ENCODE data around the gene KLHL30.

The KLHL30 gene

GRCh38 chr2:238093181-238094140, 45.0 kb upstream of the KLHL30 start:
- no peak for TF ChIP-seq FOXP2 (optimal IDR thresholded peaks at IDR 0.05; ENCODE audit: borderline replicate concordance, extremely low read depth, extremely low read length, insufficient read depth)
- no peak for TF ChIP-seq TAF1 (IDR thresholded peaks at IDR 0.05; ENCODE audit: borderline replicate concordance, insufficient read depth, low read length)
- TF ChIP-seq POLR2AphosphoS5 (IDR thresholded peaks at IDR 0.05; ENCODE audit: low read depth, low read length), result no peak
- no peak for TF ChIP-seq SIN3A (IDR thresholded peaks at IDR 0.05; ENCODE audit: borderline replicate concordance, insufficient read depth, low read length)
- TF ChIP-seq REST (IDR thresholded peaks at IDR 0.05; ENCODE audit: insufficient read depth in 1 of 2, low read depth in 2 of 2, low read length in 2 of 2), result no peak

DNA sequence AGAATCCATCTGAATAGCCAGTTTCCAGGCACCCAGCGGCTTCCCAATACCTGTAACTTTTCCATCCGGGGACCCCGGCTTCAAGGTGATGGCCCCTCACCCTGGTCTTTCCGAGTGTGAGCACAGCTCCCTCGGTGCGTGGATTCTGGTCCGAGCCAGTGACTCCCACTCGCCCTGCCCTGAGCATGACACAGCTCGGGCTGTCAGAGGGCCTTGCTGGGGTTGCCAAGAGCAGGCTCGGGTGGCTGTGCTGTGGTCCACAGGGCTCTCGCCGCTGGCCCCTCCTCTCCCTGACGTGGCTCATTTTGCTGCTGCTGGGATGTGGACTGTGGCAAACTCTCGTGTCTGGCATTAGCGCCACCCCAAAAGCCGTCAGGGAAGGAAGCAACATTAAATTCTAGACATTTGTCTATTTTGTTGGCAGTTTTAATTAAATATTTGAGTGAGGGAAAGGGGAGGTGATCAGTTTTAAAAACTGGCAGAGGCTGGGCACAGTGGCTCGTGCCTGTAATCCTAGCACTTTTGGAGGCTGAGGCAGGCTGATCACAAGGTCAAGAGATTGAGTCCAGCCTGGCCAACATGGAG, 43.9 kb upstream of the KLHL30 start:
- TF ChIP-seq TAF1 (IDR thresholded peaks at IDR 0.05; ENCODE audit: borderline replicate concordance, insufficient read depth, low read length), result no peak
- no peak for TF ChIP-seq SIN3A (IDR thresholded peaks at IDR 0.05; ENCODE audit: borderline replicate concordance, insufficient read depth, low read length)
- no peak for TF ChIP-seq POLR2AphosphoS5 (IDR thresholded peaks at IDR 0.05; ENCODE audit: low read depth, low read length)
- no peak for TF ChIP-seq REST (IDR thresholded peaks at IDR 0.05; ENCODE audit: insufficient read depth in 1 of 2, low read depth in 2 of 2, low read length in 2 of 2)
- TF ChIP-seq FOXP2 (optimal IDR thresholded peaks at IDR 0.05; ENCODE audit: borderline replicate concordance, extremely low read depth, extremely low read length, insufficient read depth), result no peak

DNA sequence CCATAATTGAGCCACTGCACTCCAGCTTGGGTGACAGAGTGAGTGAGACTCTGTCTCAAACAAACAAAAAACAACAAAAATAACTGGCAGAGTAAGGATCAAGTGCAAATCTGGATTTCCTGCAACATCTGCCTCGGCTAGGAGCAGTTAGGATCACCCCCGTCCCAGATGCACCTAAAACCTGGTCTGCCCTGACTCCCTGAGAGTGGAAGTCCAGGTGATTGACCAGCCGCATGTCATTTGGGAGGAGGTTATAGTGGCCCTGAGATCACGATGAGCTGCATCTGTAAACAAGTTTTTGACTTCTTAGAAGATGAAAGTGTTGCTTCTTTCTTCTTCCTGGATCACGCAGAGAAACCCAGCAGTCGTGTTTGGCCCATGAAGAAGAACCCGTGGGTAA, 43.3 kb upstream of the KLHL30 start:
- no peak for TF ChIP-seq SIN3A (IDR thresholded peaks at IDR 0.05; ENCODE audit: borderline replicate concordance, insufficient read depth, low read length)

GRCh38 chr2:238096311-238097011, 42.0 kb upstream of the KLHL30 start:
- TF ChIP-seq TAF1 (IDR thresholded peaks at IDR 0.05; ENCODE audit: borderline replicate concordance, insufficient read depth, low read length), result no peak
- no peak for TF ChIP-seq SIN3A (IDR thresholded peaks at IDR 0.05; ENCODE audit: borderline replicate concordance, insufficient read depth, low read length)
- no peak for TF ChIP-seq REST (IDR thresholded peaks at IDR 0.05; ENCODE audit: insufficient read depth in 1 of 2, low read depth in 2 of 2, low read length in 2 of 2)
- no peak for TF ChIP-seq POLR2AphosphoS5 (IDR thresholded peaks at IDR 0.05; ENCODE audit: low read depth, low read length)

DNA sequence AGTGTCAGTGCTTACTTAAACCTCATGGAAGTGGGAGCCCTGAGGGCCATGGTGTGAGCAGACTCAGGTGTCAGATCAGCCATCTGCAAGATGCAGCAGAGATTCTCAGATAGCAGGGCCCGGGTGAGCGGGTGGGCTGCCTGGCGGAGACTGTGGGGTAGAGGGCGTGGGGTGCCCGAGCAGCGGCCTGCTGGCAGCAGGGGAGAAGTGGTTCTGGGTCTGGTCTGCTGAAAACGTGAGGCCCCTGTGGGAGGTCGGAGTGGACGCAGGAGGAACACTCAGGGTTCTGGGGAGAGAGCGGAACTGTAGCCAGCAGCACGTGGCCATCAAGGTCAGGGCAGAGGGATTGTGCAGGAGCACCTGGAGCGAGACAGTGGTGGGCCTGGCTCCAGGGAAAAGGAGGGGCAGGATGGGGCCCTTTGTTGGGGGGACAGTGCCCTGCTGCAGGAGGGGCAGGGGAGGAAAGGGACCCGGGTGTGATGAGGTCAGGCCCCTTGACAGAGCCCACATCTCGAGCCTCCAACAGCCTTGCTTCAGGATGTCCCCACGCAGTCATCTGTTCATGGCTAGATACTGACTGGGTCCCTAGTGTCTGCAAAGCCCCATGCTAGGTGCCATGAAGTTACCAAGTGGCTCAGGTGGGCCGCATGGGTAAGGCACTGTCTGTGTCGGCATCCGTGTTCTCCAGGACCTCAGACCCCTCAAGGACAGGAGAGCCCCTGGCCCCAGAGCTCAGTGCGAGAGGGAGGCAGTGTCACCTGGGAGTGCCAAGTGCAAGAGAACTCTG, 41.1 kb upstream of the KLHL30 start:
- TF ChIP-seq TAF1 (IDR thresholded peaks at IDR 0.05; ENCODE audit: borderline replicate concordance, insufficient read depth, low read length) (no peak), REST (IDR thresholded peaks at IDR 0.05; ENCODE audit: insufficient read depth in 1 of 2, low read depth in 2 of 2, low read length in 2 of 2) (no peak), SIN3A (IDR thresholded peaks at IDR 0.05; ENCODE audit: borderline replicate concordance, insufficient read depth, low read length) (no peak), POLR2AphosphoS5 (IDR thresholded peaks at IDR 0.05; ENCODE audit: low read depth, low read length) (no peak), FOXP2 (optimal IDR thresholded peaks at IDR 0.05; ENCODE audit: borderline replicate concordance, extremely low read depth, extremely low read length, insufficient read depth) (no peak)

Data from PFSK-1 (cell line).